ENCODE measurements around the gene LEKR1. TPM values are rescaled to one million over a fixed set of nuclear protein-coding genes. Genes with fewer than 3 reads are reported as not detected.

LEKR1 gene
- total RNA-seq, 1 donor from 2014 or later: 4.1 TPM

DNA sequence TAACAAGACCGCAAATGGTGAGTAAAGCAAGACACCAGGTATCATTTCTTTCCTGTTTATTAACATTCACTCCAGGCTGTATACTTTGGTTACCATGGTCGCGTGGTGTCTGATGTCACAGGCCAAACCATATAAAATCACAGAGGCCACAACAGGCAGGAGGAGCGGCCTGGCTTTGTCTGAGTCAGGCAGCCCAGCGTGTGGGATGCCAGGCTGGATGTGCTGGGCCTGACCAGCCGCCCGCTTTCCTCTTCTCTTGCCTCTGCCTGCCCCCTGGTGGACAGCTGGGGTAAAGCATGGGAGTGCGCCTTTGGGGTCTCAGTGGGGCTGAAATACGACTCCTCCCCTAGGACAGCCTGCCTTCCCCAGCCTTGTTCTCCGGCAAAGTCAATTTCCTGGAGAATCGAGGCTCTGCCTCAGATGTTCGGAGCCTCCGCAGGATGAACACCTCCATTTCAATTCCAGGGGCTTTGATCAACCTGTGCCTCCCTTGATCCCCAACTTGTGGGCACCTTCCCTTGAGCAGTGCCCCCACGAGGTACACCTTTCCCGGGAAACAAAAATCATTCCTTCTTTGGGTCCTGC lies 255.6 kb downstream of the LEKR1 start:
- DNase-seq (ENCODE audit: low spot score, unreplicated experiment): peak; percentile 98
- H3K27ac Mint-ChIP-seq: peak overlapping the region; percentile 43
- H3K27me3 Mint-ChIP-seq: no peaks in the 10 kb centered on the region
- H3K36me3 Mint-ChIP-seq (ENCODE audit: insufficient read depth): no peaks in the 10 kb centered on the region
- H3K4me3 Mint-ChIP-seq (ENCODE audit: low read depth): no peak overlapping the region
- peaks cover 10% of the 10 kb centered on the region for H3K4me1 Mint-ChIP-seq (ENCODE audit: low read depth)
- TF ChIP-seq, protein P1, sequence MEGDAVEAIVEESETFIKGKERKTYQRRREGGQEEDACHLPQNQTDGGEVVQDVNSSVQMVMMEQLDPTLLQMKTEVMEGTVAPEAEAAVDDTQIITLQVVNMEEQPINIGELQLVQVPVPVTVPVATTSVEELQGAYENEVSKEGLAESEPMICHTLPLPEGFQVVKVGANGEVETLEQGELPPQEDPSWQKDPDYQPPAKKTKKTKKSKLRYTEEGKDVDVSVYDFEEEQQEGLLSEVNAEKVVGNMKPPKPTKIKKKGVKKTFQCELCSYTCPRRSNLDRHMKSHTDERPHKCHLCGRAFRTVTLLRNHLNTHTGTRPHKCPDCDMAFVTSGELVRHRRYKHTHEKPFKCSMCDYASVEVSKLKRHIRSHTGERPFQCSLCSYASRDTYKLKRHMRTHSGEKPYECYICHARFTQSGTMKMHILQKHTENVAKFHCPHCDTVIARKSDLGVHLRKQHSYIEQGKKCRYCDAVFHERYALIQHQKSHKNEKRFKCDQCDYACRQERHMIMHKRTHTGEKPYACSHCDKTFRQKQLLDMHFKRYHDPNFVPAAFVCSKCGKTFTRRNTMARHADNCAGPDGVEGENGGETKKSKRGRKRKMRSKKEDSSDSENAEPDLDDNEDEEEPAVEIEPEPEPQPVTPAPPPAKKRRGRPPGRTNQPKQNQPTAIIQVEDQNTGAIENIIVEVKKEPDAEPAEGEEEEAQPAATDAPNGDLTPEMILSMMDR (IDR thresholded peaks at IDR 0.05; ENCODE audit: unreplicated experiment): peak; percentile 98
- no peaks in the 10 kb centered on the region for H3K9me3 Mint-ChIP-seq (ENCODE audit: low read depth)

DNA sequence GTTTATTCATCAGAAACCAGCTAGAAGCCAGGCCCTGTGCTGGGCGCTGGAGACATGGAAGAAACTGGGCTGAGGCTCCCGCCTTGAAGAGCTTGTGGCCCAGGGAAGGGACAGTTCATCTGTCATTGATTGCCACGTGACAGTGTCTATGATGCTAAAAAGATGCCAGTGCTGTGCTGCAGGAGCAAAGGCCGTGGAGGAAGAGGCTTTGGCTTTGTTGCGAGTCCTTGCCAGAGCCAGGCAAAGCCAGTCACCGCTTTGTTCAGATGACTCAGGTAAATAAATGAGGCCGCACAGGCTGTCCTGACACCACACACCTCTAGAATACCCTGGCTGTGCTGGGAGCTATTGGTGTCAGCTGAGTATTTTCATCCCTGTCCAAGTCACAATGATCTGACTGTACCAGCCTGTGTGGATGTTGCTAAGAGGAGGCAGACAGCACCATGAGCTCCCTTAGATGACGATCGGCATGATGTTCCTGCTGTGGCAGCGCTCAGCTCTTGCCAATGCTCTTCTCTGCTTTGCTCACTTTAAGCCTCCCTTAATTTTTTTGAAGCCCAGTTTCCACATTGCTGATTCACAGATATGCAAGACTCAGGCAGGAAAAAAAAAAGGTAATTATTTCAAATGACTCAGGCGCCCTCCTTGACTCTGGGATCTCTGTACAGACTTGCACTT lies 256.3 kb downstream of the LEKR1 start:
- TF ChIP-seq, protein P1 (IDR thresholded peaks at IDR 0.05; ENCODE audit: unreplicated experiment): no peak
- Mint-ChIP-seq H3K4me3 (ENCODE audit: low read depth) (no peak overlapping the region), H3K4me1 (ENCODE audit: low read depth) (peaks cover 12% of the 10 kb centered on the region), H3K9me3 (ENCODE audit: low read depth) (no peaks in the 10 kb centered on the region), H3K36me3 (ENCODE audit: insufficient read depth) (no peaks in the 10 kb centered on the region), H3K27ac (no peak overlapping the region), H3K27me3 (no peaks in the 10 kb centered on the region)
- no peak for DNase-seq (ENCODE audit: low spot score, unreplicated experiment)

DNA sequence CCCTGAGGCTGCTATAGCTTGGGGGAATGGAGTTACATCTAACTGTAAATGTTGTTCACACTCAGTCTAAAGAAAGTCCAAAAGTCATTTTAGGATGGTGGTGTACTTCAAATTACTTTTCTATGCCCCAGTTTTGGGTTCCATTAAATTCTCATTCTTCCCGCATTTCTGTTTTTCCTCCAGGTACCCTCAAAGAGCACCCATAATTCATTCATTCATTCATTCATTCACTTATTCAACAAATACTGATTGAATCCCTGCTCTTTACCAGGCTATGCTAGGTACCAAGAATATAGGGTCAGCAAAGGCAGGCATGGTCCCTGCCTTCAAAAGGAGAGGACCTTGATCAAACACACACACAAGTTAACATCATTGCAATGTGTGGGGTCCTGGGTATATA lies 257.7 kb downstream of the LEKR1 start:
- Mint-ChIP-seq H3K4me1 (ENCODE audit: low read depth) (peaks cover 24% of the 10 kb centered on the region), H3K27ac (no peak overlapping the region), H3K27me3 (no peaks in the 10 kb centered on the region), H3K4me3 (ENCODE audit: low read depth) (no peak overlapping the region), H3K36me3 (ENCODE audit: insufficient read depth) (no peaks in the 10 kb centered on the region), H3K9me3 (ENCODE audit: low read depth) (no peaks in the 10 kb centered on the region)
- DNase-seq (ENCODE audit: low spot score, unreplicated experiment): no peak
- TF ChIP-seq, protein P1 (IDR thresholded peaks at IDR 0.05; ENCODE audit: unreplicated experiment): no peak

DNA sequence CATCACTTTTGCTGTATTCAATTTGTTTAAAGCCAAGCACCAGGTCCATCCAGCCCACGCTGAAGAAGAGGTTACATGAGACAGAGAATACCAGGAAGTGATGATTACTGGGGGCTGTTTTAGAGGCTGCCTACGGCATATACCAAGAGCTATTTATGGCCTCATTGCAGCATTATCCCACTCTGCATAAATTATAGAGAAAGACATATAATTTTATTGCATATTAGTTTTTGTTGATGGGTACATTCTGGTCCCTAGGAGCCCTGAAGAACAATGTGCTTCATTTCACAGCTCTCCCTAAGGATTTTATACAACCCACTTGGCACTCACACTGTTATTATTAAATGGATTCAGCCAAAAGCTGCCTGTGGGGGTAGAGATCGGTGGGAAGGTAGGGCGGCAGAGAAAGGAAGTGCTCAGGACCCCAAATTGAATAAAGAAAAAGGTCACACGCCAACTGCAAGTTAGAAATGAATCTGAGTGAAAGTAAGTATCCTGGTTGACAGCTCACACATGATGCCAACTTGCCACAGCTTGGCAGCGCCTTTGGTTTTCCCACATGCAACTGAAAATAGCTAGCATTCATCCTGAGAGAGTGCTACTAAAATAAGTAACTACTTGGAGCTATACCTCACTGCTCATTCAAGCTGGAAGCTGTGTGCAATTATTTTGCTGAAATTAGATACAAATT lies 260.1 kb downstream of the LEKR1 start:
- TF ChIP-seq, protein P1 (IDR thresholded peaks at IDR 0.05; ENCODE audit: unreplicated experiment): no peak
- no peaks in the 10 kb centered on the region for H3K9me3 Mint-ChIP-seq (ENCODE audit: low read depth)
- no peak for DNase-seq (ENCODE audit: low spot score, unreplicated experiment)
- no peak overlapping the region for H3K4me3 Mint-ChIP-seq (ENCODE audit: low read depth)
- H3K4me1 Mint-ChIP-seq (ENCODE audit: low read depth): peaks cover 38% of the 10 kb centered on the region
- H3K27me3 Mint-ChIP-seq: peaks cover 7% of the 10 kb centered on the region
- no peaks in the 10 kb centered on the region for H3K36me3 Mint-ChIP-seq (ENCODE audit: insufficient read depth)
- no peak overlapping the region for H3K27ac Mint-ChIP-seq

DNA sequence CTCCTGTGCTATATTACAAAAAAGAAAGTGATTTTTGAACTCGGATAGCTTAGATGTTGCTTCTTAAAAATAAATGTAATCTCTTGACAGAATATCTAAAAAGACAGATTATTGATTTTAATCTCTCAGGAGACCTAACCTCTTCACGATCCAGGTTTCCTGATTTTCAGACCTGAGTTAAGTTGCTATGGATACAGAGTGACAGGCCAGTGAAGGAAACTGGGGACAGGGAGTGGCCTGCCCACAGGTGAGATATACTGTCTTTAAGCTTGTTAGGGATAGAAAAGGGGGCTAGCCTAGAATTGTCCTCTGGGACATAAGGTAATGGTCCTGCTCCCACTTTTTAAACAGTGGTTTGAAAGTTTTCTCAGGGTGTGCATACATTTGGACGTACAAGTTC lies 260.6 kb downstream of the LEKR1 start:
- no peak for DNase-seq (ENCODE audit: low spot score, unreplicated experiment)
- H3K36me3 Mint-ChIP-seq (ENCODE audit: insufficient read depth): no peaks in the 10 kb centered on the region
- no peaks in the 10 kb centered on the region for H3K9me3 Mint-ChIP-seq (ENCODE audit: low read depth)
- TF ChIP-seq, protein P1 (IDR thresholded peaks at IDR 0.05; ENCODE audit: unreplicated experiment): no peak
- no peak overlapping the region for H3K4me3 Mint-ChIP-seq (ENCODE audit: low read depth)
- no peak overlapping the region for H3K27ac Mint-ChIP-seq
- H3K4me1 Mint-ChIP-seq (ENCODE audit: low read depth): peaks cover 33% of the 10 kb centered on the region
- H3K27me3 Mint-ChIP-seq: peaks cover 7% of the 10 kb centered on the region
